Mammary microvascular endothelial cell (primary cell): Measurements from ENCODE around the gene SELENBP1. TPM values are rescaled to one million over a fixed set of nuclear protein-coding genes. Genes with fewer than 3 reads are reported as not detected.

ENCODE experiments used
- total RNA-seq: library from RNA; depleted of rRNA; stranded (reverse); fragments of >200 nt; gene quantifications from 2 replicates; pipeline ENCODE4 v1.2.3, GENCODE V29; 2015

SELENBP1 gene
- 1.9 and 3.4 TPM in 2 replicates for total RNA-seq

GRCh38 chr1:151372058-151372934 is at the start of gene SELENBP1:
Gene SELENBP1, minus strand, starts transcription at chr1:151372705. Its CDS starts 64 bp downstream, at chr1:151372641.

DNA sequence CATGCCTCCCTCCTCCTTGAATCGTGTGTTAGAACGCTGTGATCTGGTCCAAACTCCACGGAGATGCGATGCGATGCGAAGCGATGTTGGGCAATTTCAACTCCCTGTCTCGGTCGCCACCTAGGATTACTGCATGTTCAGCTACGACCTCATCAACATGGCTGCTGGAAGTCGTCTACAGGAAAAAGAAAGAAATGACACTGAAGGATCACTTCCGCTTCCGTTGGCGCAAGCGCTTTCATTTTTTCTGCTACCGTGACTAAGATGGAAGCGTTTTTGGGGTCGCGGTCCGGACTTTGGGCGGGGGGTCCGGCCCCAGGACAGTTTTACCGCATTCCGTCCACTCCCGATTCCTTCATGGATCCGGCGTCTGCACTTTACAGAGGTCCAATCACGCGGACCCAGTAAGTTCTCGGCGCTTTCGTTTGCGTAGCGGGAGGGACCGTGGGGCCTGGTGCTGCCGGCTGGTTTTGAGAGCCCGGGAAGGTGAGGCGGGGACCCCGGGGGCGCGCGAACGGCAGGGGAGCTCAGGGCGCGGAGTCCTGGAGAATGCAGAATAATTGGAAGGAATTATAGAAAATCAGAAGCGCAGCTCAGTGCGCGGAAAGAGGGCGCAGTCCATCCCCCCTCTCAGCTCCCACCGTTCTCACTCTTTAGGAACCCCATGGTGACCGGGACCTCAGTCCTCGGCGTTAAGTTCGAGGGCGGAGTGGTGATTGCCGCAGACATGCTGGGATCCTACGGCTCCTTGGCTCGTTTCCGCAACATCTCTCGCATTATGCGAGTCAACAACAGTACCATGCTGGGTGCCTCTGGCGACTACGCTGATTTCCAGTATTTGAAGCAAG is 27.0 kb upstream of the SELENBP1 start, which contains the start of gene PSMB4:
PSMB4 (plus strand) TSS at position 250 of the 848 bp plus-strand sequence; CDS start at position 265, 15 bp downstream.

DNA sequence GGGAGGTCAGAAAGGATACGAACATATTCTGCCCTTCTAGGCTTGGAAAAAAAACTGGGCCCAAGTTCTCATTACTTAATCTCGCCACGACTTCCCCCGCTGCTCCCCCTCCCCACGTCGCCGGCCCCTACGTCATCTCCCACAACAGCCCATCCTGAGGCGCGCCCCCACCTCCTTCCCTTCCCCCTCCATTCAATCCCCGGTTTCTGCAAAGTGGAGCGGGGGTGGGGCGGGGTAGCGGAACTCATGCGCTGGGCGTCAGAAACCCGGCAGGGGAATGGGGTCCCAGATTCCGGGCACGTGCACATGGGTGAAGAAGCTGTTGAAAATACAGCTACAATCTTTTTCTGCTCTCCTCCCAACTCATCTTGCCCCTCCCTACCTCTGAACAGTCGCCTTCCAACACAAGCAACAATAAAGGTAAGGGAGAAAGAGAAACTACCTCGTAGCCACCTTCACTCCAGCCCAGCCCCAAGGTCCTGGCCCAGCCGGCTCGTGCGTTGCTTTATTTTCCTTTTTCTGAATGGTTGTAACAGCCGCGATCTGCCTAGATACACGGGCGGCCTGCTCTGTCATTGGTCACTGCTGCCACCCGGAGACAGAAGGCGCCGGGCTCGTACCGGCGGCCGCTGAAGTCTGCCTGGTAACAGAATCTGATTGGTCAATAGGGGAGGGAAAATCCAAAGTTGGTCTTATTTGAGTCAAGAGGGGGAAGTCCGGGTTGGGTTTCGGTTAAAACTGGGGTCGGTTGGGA is 25.6 kb downstream of the SELENBP1 start, which contains the start of gene RFX5:
RFX5 (minus strand) TSS at position 484 of the 754 bp plus-strand sequence. CDS start 932 bp downstream, outside the sequence.

DNA sequence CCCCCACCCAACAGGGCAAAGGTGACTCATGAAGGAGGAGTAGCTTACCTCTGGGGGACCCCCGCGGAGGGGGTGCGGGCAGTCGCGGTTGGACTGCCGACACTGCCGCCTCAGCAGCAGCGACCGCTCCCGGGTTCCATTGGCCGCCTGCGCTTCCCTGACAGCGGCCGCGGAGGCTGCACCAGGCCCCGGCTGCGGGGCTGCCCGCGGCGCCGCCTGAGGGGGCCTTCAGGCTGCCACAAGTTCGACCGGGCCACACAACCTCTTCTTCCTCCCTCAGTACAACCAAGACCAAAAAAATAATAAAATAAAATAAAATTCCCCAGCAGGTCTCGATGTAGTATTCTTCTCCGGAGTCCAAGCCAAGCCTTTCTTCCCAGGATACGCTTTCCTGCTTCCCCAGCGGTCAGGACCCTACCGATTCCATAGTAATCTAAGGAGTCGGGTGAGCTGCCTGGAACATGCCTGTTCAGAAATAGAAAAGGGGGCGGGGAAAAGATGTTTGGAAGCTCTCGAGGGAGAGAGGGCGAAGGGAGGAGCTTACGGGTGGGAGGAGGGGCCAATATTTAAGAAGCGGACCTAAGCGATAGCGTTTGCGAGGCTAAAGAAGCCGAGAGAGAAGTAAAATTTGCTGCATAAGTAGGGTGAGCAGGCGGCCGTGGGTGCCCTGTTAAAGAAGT is 45.1 kb downstream of the SELENBP1 start, which contains the start of gene PI4KB:
PI4KB (minus strand) TSS at position 194 of the 680 bp plus-strand sequence. CDS start 10,935 bp downstream, outside the sequence.

Other genes with a start within 250 kb of the SELENBP1 start
- gene SEMA6C, start 226.1 kb downstream of the SELENBP1 start, total RNA-seq = 9.9 and 15.7 TPM in 2 replicates
- 1.1 and 1.2 TPM in 2 replicates for gene TNFAIP8L2, start 216.1 kb downstream of the SELENBP1 start, total RNA-seq
- gene LYSMD1, start 206.8 kb downstream of the SELENBP1 start, total RNA-seq = 3.3 and 3.6 TPM in 2 replicates
- gene SCNM1, start 206.6 kb downstream of the SELENBP1 start, total RNA-seq = 29.9 and 33.4 TPM in 2 replicates
- 0.67 and 0.79 TPM in 2 replicates for gene TMOD4, start 196.7 kb downstream of the SELENBP1 start, total RNA-seq
- 51.5 and 63.7 TPM in 2 replicates for gene VPS72, start 182.5 kb downstream of the SELENBP1 start, total RNA-seq
- gene PIP5K1A, start 174.2 kb downstream of the SELENBP1 start, total RNA-seq = 37.2 and 37.5 TPM in 2 replicates
- 188 and 200 TPM in 2 replicates for gene PSMD4, start 118.0 kb downstream of the SELENBP1 start, total RNA-seq
- gene ZNF687, start 90.4 kb downstream of the SELENBP1 start, total RNA-seq = 14.9 and 16.9 TPM in 2 replicates
- gene PI4KB, start 45.3 kb downstream of the SELENBP1 start, total RNA-seq = 58.5 and 70.2 TPM in 2 replicates
- gene RFX5, start 25.5 kb downstream of the SELENBP1 start, total RNA-seq = 35.1 and 41.6 TPM in 2 replicates
- gene PSMB4, start 26.9 kb upstream of the SELENBP1 start, total RNA-seq = 409 and 419 TPM in 2 replicates
- gene POGZ, start 86.8 kb upstream of the SELENBP1 start, total RNA-seq = 12.8 and 13.7 TPM in 2 replicates
- gene CGN, start 138.7 kb upstream of the SELENBP1 start, total RNA-seq = 0.13 and 1.5 TPM in 2 replicates
- gene TUFT1, start 167.6 kb upstream of the SELENBP1 start, total RNA-seq = 3.9 and 4.9 TPM in 2 replicates
- gene SNX27, start 239.3 kb upstream of the SELENBP1 start, total RNA-seq = 11.6 and 11.8 TPM in 2 replicates